ENCODE results near the gene SSBP3. TPM values are rescaled to one million over a fixed set of nuclear protein-coding genes. Genes with fewer than 3 reads are reported as not detected.

SSBP3 gene
- total RNA-seq, 1 experiment from 2014 or later = 37.5 TPM

- Histone ChIP-seq H3K79me2 (ENCODE audit: insufficient read depth, low read length) (no peaks in the 10 kb centered on the region), H3K4me3 (replicated peaks in 1 of 2; ENCODE audit: low read depth in 1 of 2, low read length in 2 of 2) (no peak overlapping the region), H3K36me3 (ENCODE audit: control insufficient read depth in 1 of 2, insufficient read depth in 2 of 2, low read length in 2 of 2) (no peaks in the 10 kb centered on the region), H3K27me3 (ENCODE audit: insufficient read depth, low read length) (no peaks in the 10 kb centered on the region), H3K4me1 (ENCODE audit: control insufficient read depth in 1 of 2, insufficient read depth in 2 of 2, low read length in 2 of 2) (peaks cover 14 to 16% of the 10 kb centered on the region in 2 experiments), H3K9me2 (ENCODE audit: insufficient read depth) (no peaks in the 10 kb centered on the region), H3K9me3 (ENCODE audit: control insufficient read depth in 1 of 2, insufficient read depth in 1 of 2, low read depth in 1 of 2, low read length in 2 of 2) (no peaks in the 10 kb centered on the region), H2AFZ (ENCODE audit: low read depth, low read length, poor library complexity, severe bottlenecking) (no peak overlapping the region), H3K4me2 (ENCODE audit: low read length) (no peak overlapping the region), H3K9ac (ENCODE audit: low read length) (no peak overlapping the region), H3K27ac (ENCODE audit: low read depth, low read length) (no peak overlapping the region), H4K20me1 (ENCODE audit: insufficient read depth) (no peaks in the 10 kb centered on the region)
- no TSS peak for BruUV-seq (replicated peaks)
- TF ChIP-seq EZH2 (IDR thresholded peaks at IDR 0.05) = no peak
- TF ChIP-seq POLR2A (IDR thresholded peaks at IDR 0.05; ENCODE audit: borderline replicate concordance, extremely low read depth, insufficient read depth, insufficient read length) = no peak
- no peak for TF ChIP-seq ZNF274 (IDR thresholded peaks at IDR 0.05; ENCODE audit: low read depth, low read length)
- TF ChIP-seq POLR2AphosphoS5 (IDR thresholded peaks at IDR 0.05; ENCODE audit: low read depth, low read length) = no peak
- no peak for TF ChIP-seq MAX (IDR thresholded peaks at IDR 0.05)
- TF ChIP-seq ELF1 (IDR thresholded peaks at IDR 0.05; ENCODE audit: borderline replicate concordance, low read depth) = no peak
- TF ChIP-seq CBX3 (IDR thresholded peaks at IDR 0.05; ENCODE audit: low read depth) = no peak
- no peak for TF ChIP-seq CTCF (IDR thresholded peaks at IDR 0.05 in 2 of 3, conservative IDR thresholded peaks at IDR 0.05 in 1 of 3; ENCODE audit: borderline replicate concordance in 1 of 3, insufficient read depth in 1 of 3, low read depth in 2 of 3, low read length in 2 of 3)
- no peak for TF ChIP-seq SP1 (IDR thresholded peaks at IDR 0.05; ENCODE audit: low read depth)
- no peak for TF ChIP-seq SRF (IDR thresholded peaks at IDR 0.05; ENCODE audit: low read depth)
- TF ChIP-seq ZBTB33 (IDR thresholded peaks at IDR 0.05; ENCODE audit: extremely low read depth, insufficient replicate concordance, low read length) = no peak
- no peak for TF ChIP-seq JUND (IDR thresholded peaks at IDR 0.05)
- TF ChIP-seq FOSL1 (IDR thresholded peaks at IDR 0.05; ENCODE audit: low read depth) = no peak
- no peak for TF ChIP-seq RAD21 (IDR thresholded peaks at IDR 0.05; ENCODE audit: low read depth)
- no peak for TF ChIP-seq EGR1 (IDR thresholded peaks at IDR 0.05; ENCODE audit: low read depth)
- ChIA-PET CTCF (interaction anchor here (1.1 kb wide), 1 partner anchor 177 kb away, joined by 3 read pairs; no protein-coding TSS in a partner anchor), POLR2A (no interaction called here), RAD21 (ENCODE audit: low non-redundant PET in 1 of 2, low total read pairs in 2 of 2, uncharacterized antibody in 2 of 2, unreplicated experiment in 2 of 2) (no interaction called here)
- ATAC-seq = peak; percentile 33; the same call in 1 of the 2 replicates
- intact Hi-C loops (cut with micrococcal nuclease) = loop anchor here (2.0 kb wide), 1 partner anchor 177 kb away; no protein-coding TSS in a partner anchor
- no peak for DNase-seq (ENCODE audit: low read depth, low spot score)
Observed at GRCh38 chr1:54311506-54311905, 94.7 kb downstream of the SSBP3 start.
